Gastrocnemius medialis (tissue), 4 donors: ENCODE measurements around the gene ATP5F1A. TPM values are rescaled to one million over a fixed set of nuclear protein-coding genes. Genes with fewer than 3 reads are reported as not detected.
"Not testable (repeated sequence)": the region's sequence is repeated elsewhere in the genome, so short reads cannot be mapped to it uniquely, and the experiment has no call there.

ENCODE experiments used
- ATAC-seq, 2 donors: fragments of 150-250 bp; one replicate each; pipeline ENCODE4 v1.9.1; 2016
- DNase-seq, 2 donors: peaks; one replicate each; pipeline ENCODE4 v3.0.0-alpha.2; 2019
- H3K27ac ChIP-seq, 4 donors: fragments of 200-600 bp; sonication (generic); 1 replicate in 1 of 4; 2 replicates in 3 of 4; pipeline ENCODE4 v1.5.1; 2016 to 2018; ENCODE audit warnings: mild to moderate bottlenecking in 2 of 4, moderate library complexity in 1 of 4
- H3K27me3 ChIP-seq, 3 donors: fragments of 200-600 bp; sonication (generic) in 2 of 3; 1 replicate in 1 of 3; 2 replicates in 2 of 3; pipeline versions ENCODE4 v1.5.1 to v1.6.0; 2016 to 2019; ENCODE audit warnings: mild to moderate bottlenecking in 1 of 3, moderate library complexity in 1 of 3
- H3K36me3 ChIP-seq, 2 donors: fragments of 200-600 bp; sonication (generic) in 1 of 2; one replicate each; pipeline ENCODE4 v1.5.1; 2017 to 2018
- H3K4me1 ChIP-seq, 2 donors: fragments of 200-600 bp; sonication (generic) in 1 of 2; one replicate each; pipeline ENCODE4 v1.5.1; 2016 to 2017; ENCODE audit warnings: mild to moderate bottlenecking in 2 of 2
- H3K4me3 ChIP-seq, 4 donors: fragments of 200-600 bp; sonication (generic) in 3 of 4; 1 replicate in 1 of 4; 2 replicates in 3 of 4; pipeline ENCODE4 v1.5.1; 2016 to 2019; ENCODE audit warnings: mild to moderate bottlenecking in 2 of 4
- H3K9me3 ChIP-seq, 3 donors: fragments of 200-600 bp; sonication (generic) in 2 of 3; 1 replicate in 1 of 3; 2 replicates in 2 of 3; pipeline ENCODE4 v1.5.1; 2016 to 2019
- CTCF ChIP-seq, 5 experiments: fragments of 450-650 bp in 3 of 5; fragments of 200-600 bp in 2 of 5; sonication (generic) in 2 of 5; IDR thresholded peaks in 4 of 5; conservative IDR thresholded peaks in 1 of 5; 1 replicate in 4 of 5; 2 replicates in 1 of 5; pipeline ENCODE4 v1.5.1; 2016 to 2019; ENCODE audit warnings: antibody characterized with exemption in 5 of 5, mild to moderate bottlenecking in 3 of 5, moderate library complexity in 3 of 5
- POLR2A ChIP-seq, 2 donors: fragments of 450-650 bp; IDR thresholded peaks; one replicate each; pipeline ENCODE4 v1.6.1; 2017; ENCODE audit warnings: antibody characterized with exemption in 2 of 2, mild to moderate bottlenecking in 2 of 2, moderate library complexity in 2 of 2
- in situ Hi-C, 4 donors: fragments of 200-750 bp; cut with MboI; loops; one replicate each; pipeline versions ENCODE4 v1.15.0 to v1.8.0; 2017; ENCODE audit warnings: low sequenced_read_pairs in 4 of 4
- intact Hi-C: fragments of 100-400 bp; cut with DNase I; formaldehyde crosslinking; loops from one replicate; pipeline ENCODE4 v1.15.1; 2023; ENCODE audit warnings: low total_unique reads
- total RNA-seq, 4 donors: library from RNA; depleted of rRNA; stranded (reverse); fragments of >200 nt; gene quantifications; one replicate each; pipeline versions ENCODE4 v1.1.0 to v1.2.3, GENCODE V29; 2016

ATP5F1A gene
- total RNA-seq, 4 donors from 2014 or later: 845 to 1,536 (median 877) TPM

- H3K36me3 ChIP-seq: peaks cover 0 to 12% of the 10 kb centered on the region in 2 donors
- no peak for ATAC-seq
- in situ Hi-C loops (no loop called here), intact Hi-C loops (no loop called here)
- DNase-seq: no peak
- TF ChIP-seq POLR2A (IDR thresholded peaks at IDR 0.05): no peak
- TF ChIP-seq CTCF (IDR thresholded peaks at IDR 0.05 in 4 of 5, conservative IDR thresholded peaks at IDR 0.05 in 1 of 5): no peak
- no peak overlapping the region for H3K27ac ChIP-seq
- H3K4me3 ChIP-seq: no peak overlapping the region
- no peaks in the 10 kb centered on the region for H3K27me3 ChIP-seq
- H3K4me1 ChIP-seq: peaks cover 9 to 13% of the 10 kb centered on the region in 2 donors
- H3K9me3 ChIP-seq: no peaks in the 10 kb centered on the region
These were observed 35.4 kb upstream of the ATP5F1A start for GRCh38 chr18:46133534-46133933.

GRCh38 chr18:46130549-46130948, 32.5 kb upstream of the ATP5F1A start:
- H3K36me3 ChIP-seq: peaks cover 0 to 21% of the 10 kb centered on the region in 2 donors
- ATAC-seq, H3K4me1 ChIP-seq, DNase-seq, H3K9me3 ChIP-seq, intact Hi-C loops, in situ Hi-C loops, H3K4me3 ChIP-seq, H3K27me3 ChIP-seq, H3K27ac ChIP-seq: not testable (repeated sequence)

- intact Hi-C loops: no loop called here
- Histone ChIP-seq H3K27ac (no peak overlapping the region), H3K4me3 (no peak overlapping the region), H3K9me3 (no peaks in the 10 kb centered on the region), H3K36me3 (peaks cover 0 to 22% of the 10 kb centered on the region in 2 donors), H3K4me1 (peaks cover 4 to 6% of the 10 kb centered on the region in 2 donors), H3K27me3 (no peaks in the 10 kb centered on the region)
- in situ Hi-C loops: no loop called here
- ATAC-seq: no peak
- TF ChIP-seq POLR2A (IDR thresholded peaks at IDR 0.05): no peak
- TF ChIP-seq CTCF (IDR thresholded peaks at IDR 0.05 in 4 of 5, conservative IDR thresholded peaks at IDR 0.05 in 1 of 5): no peak
- DNase-seq: no peak
These were observed 32.0 kb upstream of the ATP5F1A start for GRCh38 chr18:46130061-46130460.

- H3K9me3 ChIP-seq, ATAC-seq, H3K27me3 ChIP-seq, H3K27ac ChIP-seq, intact Hi-C loops, H3K4me1 ChIP-seq, in situ Hi-C loops, H3K4me3 ChIP-seq, DNase-seq: not testable (repeated sequence)
- peaks cover 0 to 22% of the 10 kb centered on the region in 2 donors for H3K36me3 ChIP-seq
These were observed 28.5 kb upstream of the ATP5F1A start for GRCh38 chr18:46126625-46127024.

- Histone ChIP-seq H3K27me3 (no peaks in the 10 kb centered on the region), H3K27ac (no peak overlapping the region), H3K9me3 (no peaks in the 10 kb centered on the region), H3K36me3 (peaks cover 0 to 7% of the 10 kb centered on the region in 2 donors), H3K4me3 (no peak overlapping the region), H3K4me1 (no peaks in the 10 kb centered on the region)
- intact Hi-C loops: no loop called here
- DNase-seq (no peak), ATAC-seq (no peak)
- TF ChIP-seq CTCF (IDR thresholded peaks at IDR 0.05 in 4 of 5, conservative IDR thresholded peaks at IDR 0.05 in 1 of 5) (no peak), POLR2A (IDR thresholded peaks at IDR 0.05) (no peak)
- in situ Hi-C loops: no loop called here
These were observed 15.7 kb upstream of the ATP5F1A start for GRCh38 chr18:46113751-46114150.

- in situ Hi-C loops: no loop called here
- Histone ChIP-seq H3K27ac (no peak overlapping the region), H3K4me3 (no peak overlapping the region), H3K27me3 (no peaks in the 10 kb centered on the region), H3K9me3 (no peaks in the 10 kb centered on the region), H3K4me1 (no peaks in the 10 kb centered on the region), H3K36me3 (peaks cover 0 to 7% of the 10 kb centered on the region in 2 donors)
- intact Hi-C loops: no loop called here
- TF ChIP-seq CTCF (IDR thresholded peaks at IDR 0.05 in 4 of 5, conservative IDR thresholded peaks at IDR 0.05 in 1 of 5) (no peak), POLR2A (IDR thresholded peaks at IDR 0.05) (no peak)
- DNase-seq: no peak
- no peak for ATAC-seq
These were observed 12.3 kb upstream of the ATP5F1A start for GRCh38 chr18:46110406-46110805.
